HG03025 (cell line): Measurements from ENCODE around the gene HNRNPA3.
"Not testable (repeated sequence)": the region's sequence is repeated elsewhere in the genome, so short reads cannot be mapped to it uniquely, and the experiment has no call there.

ENCODE experiments used
- ATAC-seq: cut with Tn5 transposase; IDR thresholded peaks from one replicate; pipeline ENCODE4 v1.9.1; 2021; ENCODE audit warnings: mild to moderate bottlenecking, moderate library complexity; ENCODE audit not compliant: unreplicated experiment, low FRiP score

The HNRNPA3 gene

DNA sequence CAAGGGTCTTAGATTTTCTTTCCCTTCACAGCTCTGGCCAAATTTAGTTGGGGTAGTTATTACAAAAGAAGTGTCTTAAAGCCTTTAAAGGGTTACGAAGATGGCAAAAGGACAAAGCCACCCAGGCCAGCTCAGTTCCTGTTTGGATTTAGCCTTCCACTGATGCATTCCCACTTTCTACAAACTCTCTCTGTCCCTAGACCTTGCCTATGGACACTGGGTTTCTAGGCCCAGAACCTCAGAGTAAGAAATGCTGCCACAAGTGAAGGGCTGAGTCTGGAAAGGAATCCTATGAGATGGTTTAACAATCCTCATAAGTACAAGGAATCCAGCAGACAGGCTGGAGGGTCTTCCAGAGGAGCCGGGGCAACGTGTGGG is 38.6 kb downstream of the HNRNPA3 start:
- no peak for ATAC-seq

DNA sequence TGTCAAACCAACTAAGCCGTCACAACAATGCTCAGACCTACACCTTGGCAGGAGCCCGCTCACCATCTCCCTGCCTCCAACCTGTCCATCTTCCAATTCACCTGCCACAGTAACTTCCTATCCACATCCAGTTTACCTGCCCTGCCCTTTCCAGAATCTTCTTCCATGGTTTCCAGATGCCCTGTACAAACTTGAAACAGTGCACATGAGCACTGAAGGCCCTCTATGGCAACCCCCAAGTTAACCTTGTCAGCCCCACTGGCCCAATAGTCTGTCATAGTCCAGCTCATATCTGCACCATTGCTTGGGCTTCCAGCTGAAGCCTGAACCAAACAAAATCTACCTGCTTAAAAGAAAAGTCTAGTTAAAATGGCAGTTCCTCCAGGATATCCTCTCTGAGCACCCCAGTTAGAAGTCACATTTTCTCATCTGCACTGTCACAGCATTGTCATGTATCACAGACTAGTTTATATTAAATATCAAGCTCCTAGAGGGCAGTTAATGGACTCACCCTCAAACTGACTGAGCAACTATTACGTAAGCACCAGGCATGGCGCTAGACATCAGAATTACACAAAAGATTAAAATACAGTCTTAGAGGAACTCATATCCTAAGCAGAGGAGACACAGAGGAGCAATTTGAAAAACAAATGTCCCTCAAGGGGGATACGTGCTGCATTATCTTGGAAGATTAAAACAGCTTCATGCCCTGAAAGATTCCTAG is 40.4 kb downstream of the HNRNPA3 start:
- no peak for ATAC-seq

DNA sequence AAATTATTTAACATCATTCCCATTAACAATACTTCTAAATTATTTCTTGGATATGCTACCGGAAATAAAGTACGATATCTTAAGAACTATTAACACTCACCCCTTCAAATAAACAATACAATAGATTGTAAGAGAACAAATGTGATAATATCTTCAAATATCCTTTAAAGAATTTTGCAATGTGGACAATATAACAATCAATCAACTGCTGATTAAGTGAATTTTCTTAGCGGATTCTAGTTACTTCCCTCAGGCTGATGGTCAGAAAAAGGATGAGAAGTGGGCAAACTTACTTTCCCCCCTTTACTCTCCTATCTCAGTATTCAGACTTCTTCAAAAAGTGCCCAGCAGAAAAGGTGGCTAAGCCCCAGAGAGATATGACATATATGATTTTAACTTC is 41.1 kb downstream of the HNRNPA3 start:
- ATAC-seq = no peak

DNA sequence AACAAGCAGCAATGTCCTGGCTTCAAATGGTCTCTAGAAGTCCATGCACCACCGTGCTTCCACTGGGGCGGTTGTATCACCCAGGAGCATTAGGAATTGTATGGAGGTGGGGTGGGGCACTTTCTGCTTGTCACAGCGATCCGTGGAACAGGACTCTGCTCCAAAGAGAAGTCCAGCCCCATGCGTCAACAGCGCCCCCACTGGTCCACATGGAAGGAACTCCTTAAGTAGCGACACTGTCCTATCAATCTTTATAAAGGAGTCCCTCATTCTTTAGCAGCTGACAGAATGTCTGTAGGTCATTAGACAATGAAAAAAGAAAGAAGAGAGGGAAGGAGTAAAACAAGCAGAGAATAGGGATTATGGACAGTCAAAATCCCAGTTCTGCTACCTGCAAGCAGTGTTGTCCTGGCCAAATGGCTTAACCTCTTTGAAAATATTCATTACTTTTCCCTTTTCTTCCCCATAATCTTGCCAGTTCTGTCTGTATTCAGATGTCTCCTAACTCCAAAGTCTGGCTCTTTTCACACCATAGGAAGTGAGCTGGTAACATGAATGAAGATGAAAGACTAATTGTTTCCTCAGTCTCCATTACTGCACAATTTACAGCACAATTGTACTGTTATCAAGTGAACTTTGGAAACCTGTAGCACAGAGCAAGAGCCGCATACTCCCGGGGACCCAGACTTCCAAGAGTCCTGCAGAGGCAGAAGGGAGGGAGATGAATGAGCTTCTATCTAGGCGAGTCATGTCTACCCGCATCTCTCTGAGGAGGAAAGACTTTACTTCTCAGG is 42.0 kb downstream of the HNRNPA3 start:
- ATAC-seq = no peak

DNA sequence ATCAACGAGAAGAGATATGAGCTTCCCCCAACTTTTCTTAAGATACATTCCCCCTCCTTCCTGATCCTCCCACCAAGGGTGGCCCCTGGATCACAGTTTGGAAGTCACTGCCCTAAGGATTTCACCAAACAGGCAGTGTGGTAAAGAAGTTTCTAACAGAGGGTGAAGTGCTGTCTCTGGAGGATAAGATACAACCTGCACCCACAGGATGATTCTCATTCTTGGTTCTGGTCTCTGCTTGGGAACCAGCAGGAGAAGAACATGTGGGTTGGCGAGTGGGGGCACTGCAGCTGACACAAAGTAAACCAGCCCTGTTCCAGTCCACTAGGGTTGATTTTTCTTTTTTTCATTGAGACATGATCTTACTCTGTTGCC is 42.6 kb downstream of the HNRNPA3 start:
- ATAC-seq = no peak

DNA sequence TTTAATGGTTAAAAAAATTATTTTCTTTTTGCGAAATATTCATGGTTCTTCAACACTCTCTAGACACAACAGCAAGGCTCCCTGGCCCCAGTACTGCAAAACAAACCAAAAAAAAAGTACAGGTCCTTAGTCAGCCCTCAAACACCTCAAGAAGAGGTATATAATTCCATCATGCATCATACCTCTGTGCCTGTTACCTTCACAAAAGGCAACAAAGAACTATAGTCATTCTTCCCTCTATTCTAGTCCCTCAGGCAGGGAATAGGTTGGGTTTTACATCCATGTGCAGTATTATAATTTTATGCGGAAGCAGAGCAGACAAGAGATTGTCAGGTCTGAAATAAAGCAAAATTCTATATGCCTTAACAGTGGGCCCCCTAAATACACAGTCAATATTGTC is 43.4 kb downstream of the HNRNPA3 start:
- no peak for ATAC-seq

DNA sequence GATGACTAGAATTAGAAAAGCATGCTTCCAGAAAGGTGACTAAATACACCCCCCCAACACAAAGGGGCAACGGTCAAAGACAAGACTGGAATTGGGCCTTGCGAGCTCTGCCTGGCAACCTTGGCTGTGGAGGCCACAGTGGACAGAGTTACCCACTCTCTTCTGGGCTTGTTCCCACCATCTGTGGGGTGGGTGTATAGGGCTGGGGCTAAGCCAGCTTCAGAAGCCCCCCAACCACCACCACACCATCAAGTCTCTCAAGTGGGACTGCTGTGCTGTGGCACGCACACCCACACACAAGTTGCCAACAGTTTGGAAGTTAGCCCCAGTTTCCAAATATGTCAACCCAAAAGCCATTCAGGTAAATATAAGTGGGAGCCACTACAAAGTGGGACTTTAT is 44.1 kb downstream of the HNRNPA3 start:
- ATAC-seq = no peak

DNA sequence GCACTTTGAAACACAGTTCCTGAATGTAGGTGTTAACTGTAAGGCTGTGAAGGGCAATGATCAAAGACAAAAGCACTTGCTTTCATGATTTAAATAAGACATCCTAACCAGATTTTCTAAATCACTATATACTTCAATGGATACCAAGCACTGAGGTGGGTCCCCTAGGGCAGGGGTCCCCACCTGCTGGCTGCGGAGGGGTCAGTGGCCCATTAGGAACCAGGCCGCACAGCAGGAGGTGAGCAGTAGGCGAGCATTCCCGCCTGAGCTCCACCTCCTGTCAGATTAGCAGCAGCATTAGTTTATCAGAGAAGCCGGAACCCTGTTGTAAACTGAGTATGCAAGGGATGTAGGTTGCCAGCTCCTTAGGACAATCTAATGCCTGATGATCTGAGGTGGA is 44.9 kb downstream of the HNRNPA3 start:
- no peak for ATAC-seq

DNA sequence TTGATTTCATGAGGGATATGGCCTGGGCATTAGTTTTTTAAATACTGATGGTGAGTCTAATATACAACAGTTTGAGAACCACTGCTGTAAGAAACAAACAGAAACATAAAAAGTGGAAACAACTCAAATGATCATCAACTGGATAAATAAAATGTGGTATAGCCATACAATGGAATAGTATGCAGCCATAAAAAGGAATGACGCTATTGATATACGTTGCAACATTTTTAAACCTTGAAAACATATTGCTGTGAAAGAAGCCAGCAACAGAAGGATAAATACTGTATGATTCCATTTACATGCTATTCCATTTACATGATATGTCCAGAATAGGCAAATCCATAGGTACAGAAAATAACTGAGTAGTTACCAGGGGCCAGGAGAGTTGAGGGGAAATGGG is 45.5 kb downstream of the HNRNPA3 start:
- ATAC-seq = no peak

DNA sequence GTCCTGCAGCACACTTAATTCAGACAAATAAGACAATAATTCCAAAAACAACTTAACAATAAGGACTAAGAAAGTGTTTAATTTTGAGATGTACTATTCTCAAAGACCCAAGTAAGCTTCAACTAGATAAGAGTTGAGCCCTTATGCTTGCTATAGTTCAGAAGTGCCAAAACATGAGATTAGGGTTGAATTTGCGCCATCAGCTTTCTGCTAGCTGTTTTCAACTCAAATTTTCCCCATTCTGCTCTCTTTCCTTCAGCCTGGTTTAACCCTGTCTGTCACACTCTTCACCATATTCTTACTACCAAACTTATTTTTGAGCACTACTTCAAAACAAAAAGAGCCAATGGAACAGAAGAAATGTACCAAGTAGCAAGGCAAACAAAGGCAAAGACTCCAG is 47.8 kb downstream of the HNRNPA3 start:
- no peak for ATAC-seq

DNA sequence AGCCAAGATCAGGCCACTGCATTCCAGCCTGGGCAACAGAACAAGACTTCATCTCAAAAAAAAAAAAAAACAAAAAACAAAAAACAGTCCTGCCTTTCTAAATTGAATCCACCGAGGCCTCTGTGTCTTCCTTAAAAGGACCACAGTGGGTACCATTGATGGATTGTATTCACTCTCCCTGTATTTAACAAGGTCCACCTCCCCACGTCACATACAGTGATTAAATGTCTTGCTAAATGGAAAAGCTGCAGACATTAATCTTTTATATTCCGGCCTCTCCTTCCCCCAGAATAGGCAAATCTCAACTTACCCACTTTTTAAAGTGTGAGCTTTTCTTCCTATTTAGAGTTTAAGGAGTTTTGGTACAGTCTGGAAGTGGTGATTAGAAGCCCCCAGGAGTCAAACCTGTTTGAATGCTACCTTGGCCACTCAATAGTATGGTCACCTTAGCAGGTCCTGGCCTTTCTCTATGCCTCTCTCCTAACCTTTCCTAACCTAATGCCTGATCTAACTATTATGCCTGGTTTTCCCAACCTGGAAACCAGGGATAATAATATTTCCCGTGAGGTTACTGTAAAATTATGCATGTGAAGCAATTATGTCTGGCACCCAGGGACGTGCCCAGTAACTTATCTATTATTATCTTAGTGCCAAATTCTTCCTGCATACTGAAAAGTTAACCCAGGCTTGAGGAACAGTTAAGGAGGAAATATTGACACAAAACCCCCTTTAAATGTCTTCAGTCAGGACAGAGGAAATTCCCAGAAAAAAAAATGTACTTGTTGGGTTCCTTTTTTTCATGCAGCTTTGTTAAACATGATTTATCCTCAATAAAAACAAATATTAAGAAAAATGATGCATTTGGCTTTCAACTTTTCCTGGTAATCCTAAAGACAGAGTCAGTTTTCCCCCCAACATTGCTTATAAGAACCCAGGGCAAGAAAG is 48.8 kb downstream of the HNRNPA3 start:
- no peak for ATAC-seq

DNA sequence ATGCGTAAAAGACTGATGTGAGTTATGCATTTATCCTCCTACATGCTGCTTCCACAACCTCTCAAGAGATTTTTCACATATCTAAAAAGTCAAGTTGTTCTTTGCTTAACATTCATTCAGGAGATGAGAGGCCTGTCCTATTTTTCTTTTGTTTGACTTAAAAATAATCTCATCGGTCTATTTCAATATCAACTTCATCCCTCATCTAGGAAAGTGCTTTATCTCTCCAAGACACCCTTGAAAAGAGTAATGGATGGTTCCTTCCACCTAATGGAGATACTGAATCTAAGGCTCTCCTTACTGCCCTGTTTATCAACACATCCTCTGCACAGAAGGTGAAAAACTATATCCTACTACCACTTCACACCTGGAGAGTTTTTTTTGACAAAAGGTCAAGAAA is 49.5 kb downstream of the HNRNPA3 start:
- no peak for ATAC-seq

DNA sequence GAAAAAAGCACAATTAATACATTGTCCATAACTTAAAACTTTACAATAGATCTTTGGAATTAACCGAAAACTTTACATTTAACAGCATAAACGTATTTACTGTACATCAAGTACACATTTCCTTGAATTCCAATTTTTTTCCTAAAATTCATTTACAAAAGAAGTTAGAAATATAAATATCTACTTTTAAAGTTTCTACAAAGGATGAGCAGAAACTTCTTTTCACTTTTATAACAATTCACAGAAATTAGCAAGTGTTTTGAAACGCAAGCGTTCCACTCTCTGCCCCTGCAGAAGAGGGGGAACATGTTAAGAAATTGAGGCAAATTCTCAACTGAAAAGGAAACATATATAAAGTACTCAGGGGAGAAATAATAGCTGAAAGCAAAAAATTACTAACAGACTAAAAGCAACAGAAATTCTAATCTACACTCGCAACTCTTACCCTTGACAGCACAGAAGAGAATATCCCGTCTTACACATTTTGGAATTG is 50.4 kb downstream of the HNRNPA3 start:
- no peak for ATAC-seq

DNA sequence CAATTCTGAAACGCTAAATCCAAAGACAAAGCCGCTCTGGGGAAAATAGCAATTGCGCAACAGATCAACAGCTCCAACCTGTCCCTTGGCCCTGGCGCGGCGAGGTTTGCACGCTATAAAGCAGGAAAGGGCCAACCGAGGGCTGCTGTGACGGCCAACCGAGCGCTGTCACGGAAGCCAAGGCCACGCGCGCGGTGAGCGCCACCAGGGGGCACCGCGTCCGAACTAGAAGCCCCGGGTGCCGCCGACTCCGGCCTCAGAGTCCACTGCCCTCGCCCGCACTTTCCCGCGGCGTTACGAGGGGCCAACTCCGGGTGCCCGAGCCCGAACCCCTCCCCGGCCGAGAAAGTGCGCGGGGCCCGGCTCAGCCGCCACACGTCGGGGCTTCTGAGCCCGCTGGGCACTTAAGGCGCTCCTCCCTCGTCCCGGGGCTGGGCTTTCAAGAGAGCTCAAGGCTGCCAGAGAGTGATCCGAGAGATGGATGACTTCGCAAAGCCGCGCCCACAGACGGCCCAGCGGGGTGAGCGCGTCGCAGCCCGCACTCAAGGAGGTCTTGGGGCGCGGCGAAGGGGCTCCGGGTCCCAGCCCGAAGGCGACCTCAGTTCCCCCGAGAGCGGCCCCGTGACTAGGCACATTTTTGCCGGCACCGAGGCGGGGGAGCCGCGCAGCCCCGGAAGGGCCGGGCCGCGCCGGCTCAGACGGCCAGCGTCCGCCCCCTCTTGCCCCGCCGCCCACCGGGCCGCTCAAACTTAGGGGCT is 51.0 kb downstream of the HNRNPA3 start:
- peak; percentile 49 for ATAC-seq

DNA sequence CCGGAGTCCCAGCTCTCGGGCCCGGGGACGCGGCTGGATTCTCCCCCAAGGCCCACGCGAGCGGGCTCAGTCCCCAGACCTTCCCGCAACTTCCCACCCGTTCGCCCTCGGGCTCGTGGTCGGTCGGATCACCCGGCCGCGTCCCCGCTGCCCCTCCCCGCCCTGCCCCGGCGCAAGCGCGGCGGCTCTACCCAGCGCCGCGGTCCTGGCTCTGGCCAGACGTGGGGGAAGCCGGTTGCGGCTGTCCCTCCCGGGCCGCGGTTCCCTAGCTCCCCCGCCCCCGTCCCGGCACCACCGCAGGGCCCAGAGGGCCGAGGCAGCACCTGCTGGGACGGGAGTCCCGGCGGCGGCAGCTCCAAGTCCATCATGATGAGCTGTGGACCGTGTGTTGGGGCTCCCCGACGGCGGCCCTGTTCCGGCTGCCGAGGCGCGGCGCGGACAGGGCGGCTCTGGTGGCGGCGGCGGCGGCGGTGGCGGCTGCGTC is 51.7 kb downstream of the HNRNPA3 start:
- ATAC-seq = peak; percentile 19

DNA sequence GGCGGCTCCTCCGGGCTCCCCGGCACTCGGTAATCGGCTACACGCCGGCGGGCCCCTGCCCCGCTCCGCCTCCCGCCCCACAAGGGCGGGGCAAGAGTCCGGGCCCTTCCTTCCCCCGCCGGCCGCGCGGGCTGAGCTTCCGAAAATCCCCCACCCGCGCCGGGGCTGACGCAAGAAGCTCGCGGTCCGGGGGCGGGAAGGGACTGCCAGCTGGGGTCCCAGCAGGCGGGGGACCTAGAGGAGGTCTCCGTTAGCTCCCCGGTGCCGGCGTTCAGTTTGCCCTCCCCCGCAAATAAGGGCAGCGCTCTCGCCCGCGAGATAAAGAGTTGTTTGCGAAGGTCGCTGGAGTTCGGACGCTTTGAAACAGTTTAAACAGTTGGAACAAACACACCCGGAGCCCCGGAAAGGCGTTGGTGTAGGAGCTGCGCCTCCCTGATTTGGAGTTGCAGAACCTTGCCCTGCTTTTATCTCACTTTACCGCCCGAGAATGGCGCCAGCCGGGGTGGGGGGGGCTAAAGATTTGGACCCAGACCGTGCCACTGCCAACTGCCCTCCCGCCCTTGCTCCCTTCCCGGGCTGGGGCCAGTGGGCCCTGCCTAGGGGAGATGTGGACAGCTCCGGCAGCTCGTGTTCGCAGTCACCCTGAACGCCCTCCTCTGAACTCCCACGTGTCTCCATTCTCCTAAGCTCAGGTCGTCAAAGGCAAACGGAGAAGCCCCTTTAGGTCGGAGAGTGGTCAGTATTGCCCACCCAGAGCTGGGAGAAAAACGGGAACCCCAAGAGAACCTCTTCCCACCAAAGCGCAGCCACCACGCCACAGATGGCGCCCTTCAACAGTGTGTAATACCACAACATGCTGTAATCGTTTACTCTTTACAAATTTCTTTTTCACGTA is 52.3 kb downstream of the HNRNPA3 start, which contains the start of gene NFE2L2:
Gene NFE2L2 (minus strand): TSS at position 35 of the 895 bp plus-strand sequence. CDS start 151 bp downstream, outside the sequence.
- peak; percentile 52 for ATAC-seq

DNA sequence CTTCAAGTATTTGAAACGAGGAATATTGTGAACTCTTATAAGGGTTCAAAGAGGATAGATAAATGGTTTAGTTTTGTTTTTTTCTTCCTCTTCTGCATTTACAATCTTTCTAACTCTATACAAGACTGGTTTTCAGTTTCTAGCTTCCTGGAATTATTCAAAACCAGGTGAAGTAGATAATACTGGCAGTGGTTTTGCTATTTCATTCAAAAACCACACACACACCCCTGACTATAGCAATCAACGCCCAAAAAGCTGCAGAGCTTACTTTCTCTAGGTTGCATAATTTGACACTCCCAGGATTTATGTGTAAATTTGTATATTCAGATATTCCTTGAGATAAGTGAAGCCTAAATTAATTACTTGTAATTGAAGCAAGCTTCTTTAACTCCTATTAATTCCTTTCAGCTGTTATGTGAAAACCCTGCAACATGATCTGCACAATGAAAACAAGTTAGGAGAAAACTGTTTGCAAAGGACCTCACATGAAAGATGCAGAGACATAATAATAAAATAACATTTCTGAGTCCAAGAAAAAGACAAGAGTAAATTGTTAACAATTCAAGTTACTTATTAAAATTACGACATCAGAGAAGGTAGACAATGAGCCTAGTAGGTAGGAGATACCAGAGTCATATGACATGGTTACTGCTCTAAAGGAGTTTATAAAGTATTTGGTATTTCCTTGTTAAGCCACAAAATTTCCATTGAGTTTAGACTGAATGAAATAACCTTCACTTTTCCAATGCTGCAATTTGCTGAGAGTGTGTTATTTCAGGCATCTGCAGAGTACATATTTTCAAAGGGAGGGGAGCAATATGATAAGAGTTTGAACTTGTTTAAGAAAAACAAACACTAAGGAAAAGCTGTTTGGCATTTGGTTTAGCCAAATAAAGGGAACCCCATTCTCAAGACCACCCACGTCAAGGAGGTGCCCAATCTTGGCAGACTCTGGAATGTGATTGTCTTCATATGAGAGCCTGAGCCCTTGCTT is 53.5 kb downstream of the HNRNPA3 start:
- ATAC-seq = no peak

DNA sequence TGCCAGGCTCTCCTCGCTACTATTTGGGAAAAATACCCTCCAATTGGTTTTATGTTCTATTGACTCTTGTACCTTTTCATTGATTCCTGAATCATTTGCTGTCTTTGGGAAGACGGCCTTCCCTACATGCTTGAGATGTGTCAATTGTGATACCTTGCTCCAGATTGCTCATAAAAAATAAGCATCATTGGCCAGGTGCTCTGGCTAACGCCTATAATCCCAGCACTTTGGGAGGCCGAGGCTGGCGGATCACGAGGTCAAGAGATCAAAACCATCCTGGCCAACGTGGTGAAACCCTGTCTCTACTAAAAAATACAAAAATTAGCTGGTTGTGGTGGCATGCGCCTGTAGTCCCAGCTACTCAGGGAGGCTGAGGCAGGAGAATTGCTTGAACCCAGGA is 54.4 kb downstream of the HNRNPA3 start:
- not testable (repeated sequence) for ATAC-seq
